HG02870 (cell line): ENCODE data around the gene AQP7.
"Not testable (repeated sequence)": the region's sequence is repeated elsewhere in the genome, so short reads cannot be mapped to it uniquely, and the experiment has no call there.

Source experiments
- ATAC-seq: cut with Tn5 transposase; IDR thresholded peaks from one replicate; pipeline ENCODE4 v1.9.1; 2021; ENCODE audit warnings: mild to moderate bottlenecking, moderate library complexity; ENCODE audit not compliant: unreplicated experiment

The AQP7 gene

DNA sequence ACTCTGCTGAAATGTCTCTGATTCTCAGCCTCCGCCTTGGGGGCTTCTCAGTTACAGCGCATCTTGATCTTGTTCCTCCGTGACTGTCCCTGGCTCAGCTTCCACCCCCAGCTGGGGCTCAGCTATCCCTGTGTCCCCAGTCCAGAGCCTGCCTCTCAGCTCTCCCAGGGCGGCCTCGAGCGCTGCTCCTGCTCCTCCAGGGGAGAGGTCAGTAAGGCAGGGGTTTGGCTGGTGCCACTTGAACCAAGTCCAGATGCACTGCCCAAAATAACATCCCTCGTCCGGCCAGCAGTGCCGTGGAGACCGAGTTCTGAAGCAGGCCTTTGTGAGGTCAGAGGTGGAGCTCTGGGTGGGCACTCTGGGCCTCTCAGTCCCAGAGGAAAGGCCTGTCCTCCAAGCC, at the start of gene AQP7:
Gene AQP7 (minus strand): TSS at position 198 of the 400 bp plus-strand sequence. CDS start 1,306 bp downstream, outside the sequence.
- not testable (repeated sequence) for ATAC-seq

DNA sequence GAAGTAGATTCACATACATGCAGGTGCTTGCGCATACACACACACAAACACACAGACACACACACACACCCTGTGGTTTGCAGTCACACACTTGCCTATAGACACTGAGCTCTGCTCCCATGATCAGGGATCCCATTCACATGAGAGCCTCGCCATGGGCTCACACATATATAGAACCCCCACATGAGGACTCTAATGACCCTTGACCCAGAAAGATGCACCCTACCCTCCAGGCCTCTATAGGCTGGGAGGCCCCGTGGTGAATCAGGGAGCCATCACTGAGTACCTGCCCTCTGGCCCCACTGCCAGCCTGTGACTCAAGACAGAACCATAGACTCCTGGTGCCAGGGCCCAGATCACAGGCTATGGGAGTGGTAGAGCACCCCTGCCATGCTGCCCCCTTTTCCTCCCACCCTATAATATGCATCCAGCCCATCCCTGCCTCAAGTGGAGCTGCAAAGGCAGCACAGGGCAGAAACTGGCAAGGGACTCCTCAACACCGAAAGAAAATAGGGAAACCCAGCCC, 48.3 kb upstream of the AQP7 start:
- no peak for ATAC-seq

DNA sequence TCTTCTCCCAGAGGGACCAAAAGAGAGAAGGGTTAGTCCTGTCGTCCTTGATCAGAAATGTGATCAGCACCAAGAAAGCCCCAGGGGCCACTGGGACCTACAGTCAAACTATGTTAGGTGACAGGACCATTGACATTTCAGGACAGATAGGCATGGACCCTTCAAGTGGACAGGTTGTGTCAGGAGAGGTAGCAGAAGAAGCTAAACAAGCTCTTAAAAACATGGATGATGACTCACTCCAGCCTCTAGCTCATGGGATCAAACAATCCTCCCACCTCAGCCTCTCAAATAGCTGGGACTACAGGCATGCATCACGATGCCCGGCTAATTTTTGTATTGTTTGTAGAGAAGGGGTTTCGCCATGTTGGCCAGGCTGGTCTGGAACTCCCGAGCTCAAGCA, 47.3 kb upstream of the AQP7 start:
- ATAC-seq: no peak

DNA sequence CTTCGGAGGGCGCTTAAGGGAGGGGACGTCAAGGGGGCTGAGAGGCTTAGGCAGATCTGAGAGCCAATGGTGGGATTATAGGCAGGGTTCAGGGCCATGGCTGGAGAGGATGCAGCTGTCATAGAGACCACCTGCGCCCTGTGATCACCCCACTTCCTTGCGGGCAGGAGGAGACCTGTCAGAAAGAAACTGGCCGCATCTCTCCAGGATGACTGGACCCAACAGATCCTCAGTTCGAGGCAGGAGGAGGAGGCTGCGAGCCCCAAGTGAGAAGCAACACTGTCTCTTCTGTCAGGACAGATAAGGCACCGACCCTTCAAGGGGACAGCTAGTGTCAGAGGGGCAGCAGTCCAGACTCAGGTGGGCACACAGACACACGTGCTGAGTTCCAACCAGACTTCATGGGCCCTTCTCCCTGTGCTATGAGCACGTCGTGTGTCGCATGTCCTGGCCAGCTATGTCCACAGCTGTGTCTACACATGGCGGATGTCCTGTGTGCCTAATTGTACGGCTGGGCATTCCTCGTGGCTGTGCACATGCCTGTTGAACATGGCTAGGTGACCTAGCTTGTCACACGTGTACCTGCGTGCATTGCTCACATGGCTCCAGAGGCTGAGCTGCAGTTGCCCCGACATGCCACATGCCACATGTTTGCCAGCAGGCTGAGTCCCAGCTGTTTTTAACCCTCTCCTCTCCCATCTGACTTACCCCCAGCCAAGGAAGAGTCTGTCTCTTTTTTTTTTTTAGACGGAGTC, 45.6 kb upstream of the AQP7 start:
- ATAC-seq: no peak

DNA sequence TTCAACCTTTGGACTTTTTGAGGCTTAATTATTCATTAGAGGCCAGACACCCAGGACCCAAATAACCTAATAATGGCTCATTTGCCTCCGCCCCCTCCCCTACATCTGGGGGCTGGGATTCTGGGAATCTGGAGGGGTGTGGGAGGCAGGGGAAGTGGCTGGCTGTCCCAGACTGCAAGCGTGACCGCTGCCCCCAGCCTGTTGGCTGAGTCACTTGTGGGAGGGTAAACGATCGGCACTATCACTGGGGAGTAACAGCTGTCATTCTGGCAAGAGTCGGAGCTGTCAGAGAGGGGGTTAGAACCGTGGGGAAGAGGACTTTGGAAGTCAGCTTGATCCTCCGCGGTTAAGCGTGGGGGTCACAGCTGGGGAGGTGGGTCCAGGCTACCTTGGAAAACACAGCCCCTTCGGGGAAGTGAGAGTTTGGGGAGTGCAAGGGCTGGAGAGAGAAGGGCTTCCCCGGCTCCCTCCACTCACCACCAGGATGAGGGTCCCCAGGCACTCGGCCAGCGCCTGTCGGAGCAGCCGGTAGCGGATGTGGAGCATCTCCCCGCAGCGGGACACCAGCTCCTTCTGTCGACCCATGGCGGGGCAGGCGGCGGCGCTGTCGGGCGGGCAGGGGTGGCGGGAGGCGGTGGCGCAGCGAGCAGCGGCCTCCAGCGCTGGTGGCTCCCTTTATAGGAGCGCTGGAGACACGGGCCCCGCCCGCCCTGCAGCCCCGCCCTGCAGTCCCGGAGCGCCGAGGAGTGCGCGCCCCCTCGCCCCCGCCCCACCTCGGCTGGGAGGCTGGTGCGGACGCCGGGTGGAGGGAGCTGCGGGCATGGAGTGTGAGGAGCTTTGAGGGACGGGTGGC, 44.8 kb upstream of the AQP7 start, which contains the start of gene AQP3:
Gene AQP3 (minus strand): TSS at position 648 of the 853 bp plus-strand sequence. CDS start 63 bp downstream, at position 585.
- ATAC-seq: peak; percentile 26

DNA sequence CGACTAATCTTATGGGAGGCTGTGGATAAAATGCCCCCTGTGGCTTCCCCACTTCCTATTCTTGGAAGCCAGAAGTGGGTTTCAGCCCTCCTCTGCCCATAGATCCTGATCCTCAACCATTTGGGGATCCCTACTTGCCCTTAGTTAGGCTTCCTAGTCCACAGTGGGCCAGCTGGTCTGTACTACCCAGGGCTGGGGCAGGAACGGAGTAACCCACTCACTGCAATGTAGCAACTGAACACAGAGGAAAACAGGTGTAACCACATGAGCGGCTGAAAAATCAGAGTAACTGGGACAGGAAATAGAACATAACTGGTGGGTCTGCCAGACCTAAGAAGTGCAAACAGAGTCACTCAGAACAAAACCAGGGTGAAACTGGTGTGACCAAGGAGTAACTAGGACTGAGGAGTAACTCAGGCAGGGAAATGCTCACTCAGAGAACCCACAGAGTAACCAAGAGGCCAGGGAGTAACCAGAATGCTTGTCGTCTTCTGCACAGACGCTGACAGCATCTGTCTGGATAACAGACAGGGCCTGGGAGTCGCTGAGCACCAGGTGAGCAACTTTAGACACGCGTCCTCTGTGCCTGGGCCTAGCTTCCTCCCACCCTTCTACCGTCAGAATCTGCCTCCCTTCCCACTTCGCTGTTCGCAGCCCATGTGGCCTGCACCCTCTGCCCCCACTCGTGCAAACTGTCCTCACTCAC, 44.0 kb upstream of the AQP7 start:
- ATAC-seq: peak; percentile 87

DNA sequence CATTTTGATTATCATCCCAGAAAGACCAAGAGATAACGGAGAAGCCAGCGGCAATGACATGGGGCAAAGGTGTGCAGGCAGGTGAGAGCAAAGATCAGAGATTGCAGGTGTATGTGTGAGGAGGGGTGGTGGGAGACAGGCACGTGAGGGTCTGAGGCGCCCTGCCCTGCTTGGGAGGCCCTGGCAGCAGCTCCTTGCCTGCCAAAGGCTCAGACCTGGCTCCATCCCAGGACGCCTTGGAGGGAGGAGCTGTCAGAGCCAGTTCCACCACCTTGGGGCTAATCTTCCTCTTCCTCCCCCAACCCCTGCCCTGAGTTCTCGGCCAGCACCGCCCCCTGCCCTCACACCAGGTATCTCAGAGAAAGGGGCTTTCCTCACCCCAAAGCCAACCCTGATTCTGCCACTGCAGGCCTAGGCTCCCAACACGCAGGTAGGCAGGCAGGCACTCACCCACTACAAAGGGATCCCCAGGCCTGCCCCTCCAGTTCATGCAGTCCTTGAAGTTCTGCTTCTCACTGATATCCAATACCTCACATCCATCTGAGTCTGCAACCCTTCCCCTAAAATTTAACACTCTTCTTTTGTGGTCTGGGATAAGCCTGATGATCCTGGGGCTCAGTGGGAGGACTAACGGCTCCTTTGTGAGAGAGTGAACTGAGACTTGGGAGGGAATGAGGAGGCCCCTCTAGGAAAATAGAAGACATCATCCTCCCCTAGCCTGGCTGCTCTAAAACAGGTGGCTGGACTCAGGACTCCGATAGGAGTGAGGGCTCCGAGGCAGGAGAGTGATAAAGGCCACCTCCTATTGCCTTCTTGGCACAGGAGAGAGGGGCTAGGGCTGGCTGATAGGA, 43.2 kb upstream of the AQP7 start:
- no peak for ATAC-seq

DNA sequence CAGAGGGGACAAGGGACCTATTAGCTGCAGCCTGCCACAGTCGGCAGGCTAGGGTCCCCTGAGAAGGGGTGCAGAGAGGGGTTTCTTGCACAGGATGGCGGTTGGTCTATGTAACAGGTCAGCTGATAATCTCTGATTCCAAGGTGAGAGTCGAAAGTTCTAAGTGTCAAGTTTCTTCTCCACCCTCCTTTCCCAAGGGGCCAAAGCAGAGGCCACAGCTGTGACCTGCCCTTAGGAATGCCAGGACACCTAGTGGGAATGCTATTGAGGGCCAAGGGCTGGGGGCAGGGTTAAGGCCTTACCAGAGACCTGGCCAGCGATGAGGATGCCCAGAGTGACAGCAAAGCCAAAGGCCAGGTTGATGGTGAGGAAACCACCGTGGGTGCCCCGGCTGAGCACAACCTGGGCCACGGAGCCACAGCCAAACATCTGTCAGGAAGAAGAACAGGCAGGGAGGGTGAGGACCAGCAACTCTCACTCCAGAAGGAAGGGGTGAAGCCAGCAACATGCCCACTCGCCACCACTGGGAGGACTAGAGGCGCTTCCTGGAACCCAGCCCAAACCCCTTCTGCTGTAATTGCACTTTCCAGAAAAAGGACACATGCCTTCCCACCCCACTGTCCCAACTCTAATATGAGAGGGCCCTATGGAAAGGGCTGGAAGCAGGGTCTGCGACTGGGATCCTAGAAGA, 41.2 kb upstream of the AQP7 start:
- no peak for ATAC-seq

DNA sequence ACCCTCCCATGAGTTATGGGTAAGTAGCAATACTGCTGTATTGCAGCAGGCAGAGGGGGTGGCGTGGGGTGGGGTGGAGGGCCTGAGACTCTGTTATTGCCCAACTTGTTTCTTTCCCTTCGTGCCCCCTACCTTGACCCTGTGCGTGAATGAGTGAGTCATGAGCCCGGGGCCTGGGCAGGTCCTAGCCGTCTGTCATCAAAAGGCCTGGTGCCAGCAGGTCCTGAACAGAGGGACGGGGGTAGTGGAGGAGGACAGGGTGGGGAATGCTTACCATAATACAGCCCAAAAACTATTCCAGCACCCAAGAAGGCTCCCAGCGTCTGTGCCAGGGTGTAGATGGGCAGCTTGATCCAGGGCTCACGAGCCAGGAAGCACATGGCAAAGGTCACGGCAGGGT, 40.7 kb upstream of the AQP7 start:
- no peak for ATAC-seq

DNA sequence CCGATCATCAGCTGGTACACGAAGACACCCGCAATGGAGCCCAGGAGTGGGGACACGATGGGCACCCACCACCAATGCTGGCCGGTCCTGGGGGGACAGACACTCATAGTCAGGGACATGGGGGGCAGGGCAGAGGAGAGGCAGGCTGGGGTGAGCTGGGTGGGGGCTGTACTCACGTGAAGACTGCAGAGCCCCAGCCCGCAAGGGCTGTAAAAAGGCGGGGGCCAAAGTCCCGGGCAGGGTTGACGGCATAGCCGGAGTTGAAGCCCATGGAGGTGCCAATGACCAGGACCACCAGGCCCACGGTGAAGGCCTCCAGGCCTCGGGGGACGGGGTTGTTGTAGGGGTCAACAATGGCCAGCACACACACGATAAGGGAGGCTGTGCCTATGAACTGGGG, 39.8 kb upstream of the AQP7 start:
- ATAC-seq: no peak

DNA sequence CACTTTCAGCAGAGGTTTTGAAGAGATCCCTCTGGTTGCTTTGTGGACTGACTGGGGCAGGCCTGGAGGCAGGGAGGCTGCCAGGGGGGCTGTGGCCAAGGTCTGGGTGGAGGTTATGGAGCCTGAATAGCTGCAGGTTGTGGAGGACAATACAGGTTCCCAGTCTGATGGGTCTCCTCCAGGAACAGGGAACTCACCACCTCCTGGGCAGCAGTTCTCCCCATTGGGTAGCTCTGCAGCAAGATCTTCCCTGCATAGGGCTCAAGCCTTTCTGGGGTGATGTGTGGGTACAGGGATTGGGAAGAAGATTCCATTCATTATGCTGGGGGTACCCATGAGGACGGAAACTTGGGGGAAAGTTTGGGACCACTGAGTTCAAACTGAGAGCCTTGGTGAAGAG, 38.2 kb upstream of the AQP7 start:
- ATAC-seq: no peak

DNA sequence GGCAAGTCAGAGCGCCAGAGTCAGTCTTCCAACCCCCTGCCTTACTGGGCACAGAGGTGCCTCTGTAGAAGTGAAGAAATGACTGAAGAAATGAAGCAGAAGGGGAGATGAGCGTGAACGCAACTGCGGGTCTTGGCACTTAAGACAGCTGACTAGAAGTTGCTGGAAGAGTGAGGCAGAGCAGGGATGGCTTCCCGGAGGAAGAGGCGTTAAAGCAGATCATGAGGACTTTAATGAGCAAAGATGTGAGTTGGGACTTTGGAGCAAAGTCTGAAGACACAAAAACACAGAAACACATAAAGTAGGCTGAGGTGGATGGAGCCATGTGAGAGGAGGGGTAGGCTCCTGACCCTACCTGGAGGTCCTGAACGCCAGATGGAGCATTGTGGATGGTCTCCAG, 37.8 kb upstream of the AQP7 start:
- no peak for ATAC-seq

DNA sequence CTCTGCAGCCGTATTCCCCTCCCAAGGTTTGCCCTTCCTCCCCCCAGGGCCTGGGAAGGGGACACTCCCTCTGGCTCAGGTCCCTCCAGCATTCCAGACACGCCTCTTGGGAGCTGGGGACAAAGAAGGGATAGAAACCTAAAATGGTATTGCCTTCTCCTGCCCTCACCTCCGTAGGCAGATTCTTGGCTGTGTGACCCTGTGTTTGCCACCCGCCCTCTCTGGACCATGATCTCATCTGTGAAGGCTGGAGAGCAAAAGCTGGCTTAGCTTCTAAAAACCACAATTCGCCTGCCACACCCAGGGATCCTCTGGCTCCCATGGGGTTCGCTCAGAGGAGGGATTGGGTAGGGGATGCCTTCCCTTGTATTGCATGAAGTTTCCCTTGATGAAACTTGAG, 37.4 kb upstream of the AQP7 start:
- no peak for ATAC-seq

DNA sequence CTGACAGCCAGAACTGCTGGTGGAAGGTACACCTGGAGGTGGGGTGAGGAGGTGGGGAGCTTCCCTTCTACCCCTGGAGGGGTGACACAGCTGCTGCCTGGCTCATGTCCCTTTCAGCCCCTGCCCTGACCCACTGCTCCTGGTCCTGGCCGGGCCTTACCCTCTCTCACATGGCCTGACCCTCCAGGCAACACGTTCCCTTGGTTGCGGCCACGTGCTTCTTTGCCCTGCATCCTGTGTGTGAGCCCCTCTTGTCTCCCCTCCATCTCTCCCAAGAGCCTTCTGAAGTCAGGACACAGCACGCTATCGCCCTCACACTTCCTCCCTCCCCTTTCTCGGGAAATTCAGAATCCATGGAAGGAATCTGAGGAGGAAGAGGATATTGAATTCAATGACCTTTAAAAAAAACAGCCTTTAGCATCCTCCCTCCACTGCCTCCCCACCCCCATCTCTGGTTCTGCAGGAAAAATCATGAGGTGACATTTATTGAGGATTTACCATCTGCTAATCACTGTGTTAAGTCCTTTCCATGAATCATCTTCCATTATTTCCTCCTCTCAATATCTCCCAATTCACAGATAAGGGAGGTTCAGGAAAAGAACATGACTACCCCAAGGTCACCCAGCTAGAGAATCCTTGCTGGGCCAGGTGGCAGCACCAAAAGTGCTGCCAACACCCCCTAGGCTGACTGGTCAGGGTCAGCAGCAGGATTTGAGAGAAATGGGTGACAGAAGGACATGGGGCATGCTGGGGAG, 36.7 kb upstream of the AQP7 start:
- no peak for ATAC-seq

DNA sequence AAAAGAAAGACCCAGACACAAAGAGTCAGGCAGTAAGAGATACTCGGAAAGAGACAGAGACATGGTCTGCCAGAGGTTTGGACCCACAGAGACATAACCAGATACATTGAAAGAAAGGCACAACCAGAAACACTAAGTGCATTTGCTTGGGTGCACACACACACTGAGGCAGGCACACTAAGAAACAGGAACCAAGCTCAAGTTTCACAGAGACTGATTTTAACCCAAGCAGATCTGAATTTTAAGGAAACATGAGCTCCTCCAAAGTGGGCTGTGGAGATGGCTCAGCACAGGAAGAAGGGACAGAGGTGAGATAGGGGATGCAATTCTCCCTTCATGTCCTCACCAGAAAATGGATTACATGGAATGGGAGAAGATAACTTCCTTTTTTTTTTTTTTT, 35.5 kb upstream of the AQP7 start:
- no peak for ATAC-seq

DNA sequence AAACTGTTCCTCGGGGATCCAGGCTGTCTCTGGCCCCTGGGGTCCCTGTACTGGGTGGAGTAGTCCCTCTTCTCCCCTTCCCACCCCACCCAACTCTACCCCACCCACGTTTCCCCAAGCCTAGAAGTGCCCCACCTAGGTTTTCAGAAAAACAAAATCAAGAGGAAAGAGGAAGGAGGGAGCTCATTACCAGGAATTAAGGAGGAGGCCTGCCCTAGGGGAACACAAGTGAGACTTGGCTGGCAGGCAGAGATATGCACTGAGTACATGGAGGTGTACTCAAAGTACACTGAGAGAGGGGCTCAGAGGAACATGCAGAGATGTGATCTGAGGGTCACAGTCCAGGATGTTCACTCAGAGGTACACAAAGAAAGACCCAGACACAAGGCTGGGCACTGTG, 34.8 kb upstream of the AQP7 start:
- no peak for ATAC-seq

DNA sequence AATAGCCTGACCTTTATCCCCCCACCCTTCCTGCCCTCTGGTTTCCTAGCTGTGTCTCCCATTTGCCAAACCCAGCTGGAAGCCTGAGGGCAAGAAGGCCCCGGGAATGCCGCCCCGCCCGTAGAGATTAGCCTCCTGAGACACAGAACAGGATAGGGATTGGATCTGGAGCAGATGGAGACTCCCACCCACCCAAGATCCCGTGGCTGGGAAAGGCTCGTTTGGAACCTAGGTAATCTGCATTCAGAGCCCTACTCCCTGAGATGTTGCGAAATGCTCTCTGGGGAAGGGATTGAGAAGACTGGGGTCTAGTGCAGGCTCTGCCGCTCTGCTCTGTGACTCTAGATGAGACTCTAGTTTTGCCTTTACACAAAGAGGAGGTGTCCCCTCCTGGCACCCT, 34.1 kb upstream of the AQP7 start:
- no peak for ATAC-seq

DNA sequence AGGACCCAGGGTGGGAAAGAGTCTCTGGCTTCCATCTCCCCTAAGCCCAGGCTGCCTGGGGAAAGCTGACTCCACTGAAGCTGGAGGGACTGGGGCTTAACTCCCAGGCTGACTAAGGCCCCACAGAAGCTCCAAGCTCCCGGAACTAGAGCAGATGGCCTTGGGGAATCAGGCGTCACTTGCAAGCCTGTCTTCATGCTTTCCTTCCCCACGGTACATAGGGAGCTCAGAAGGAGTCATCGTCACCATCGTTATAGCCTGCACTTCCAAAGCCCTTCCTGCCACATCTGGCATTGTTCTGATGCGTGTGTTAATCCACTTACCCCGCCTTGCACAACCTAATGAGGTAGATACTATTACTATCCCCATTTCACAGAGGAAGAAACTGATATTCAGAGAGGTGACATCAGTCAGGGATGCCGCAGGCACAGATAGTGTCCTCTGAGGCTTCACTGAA, 33.5 kb upstream of the AQP7 start:
- ATAC-seq: no peak
